Liver (tissue), 3 donors: ENCODE data around the gene POLR1H.
A peak's percentile ranks its signal among the peaks of the same experiment; 100 is the strongest.

Experiments used
- CTCF ChIP-seq: fragments of 150-350 bp; IDR thresholded peaks from 2 replicates; pipeline ENCODE4 v1.5.1; 2017; ENCODE audit warnings: improper control_type of control experiment, low read depth, low read length; ENCODE audit not compliant: missing input control
- FOXA2 ChIP-seq: IDR thresholded peaks from 2 replicates; pipeline ENCODE4 v1.6.1; 2016; ENCODE audit warnings: antibody characterized with exemption
- MAX ChIP-seq: IDR thresholded peaks from 2 replicates; pipeline ENCODE4 v1.6.1; 2016; ENCODE audit warnings: antibody characterized with exemption
- RAD21 ChIP-seq, 2 donors: IDR thresholded peaks; 2 replicates each; pipeline ENCODE4 v1.6.1; 2016; ENCODE audit warnings: antibody characterized with exemption in 2 of 2, mild to moderate bottlenecking in 2 of 2
- SP1 ChIP-seq: IDR thresholded peaks from 2 replicates; pipeline ENCODE4 v1.6.1; 2018; ENCODE audit warnings: antibody characterized with exemption, mild to moderate bottlenecking
- TAF1 ChIP-seq: conservative IDR thresholded peaks from 2 replicates; pipeline ENCODE4 v1.6.1; 2016; ENCODE audit warnings: antibody characterized with exemption, mild to moderate bottlenecking
- donor health status: healthy.
- donor health status: healthy.

GRCh38 chr6:30102970-30103871 is 42.2 kb downstream of the POLR1H start:
- TF ChIP-seq RAD21 (IDR thresholded peaks at IDR 0.05) (peak; percentile 90 to 92), CTCF (peak; percentile 97), TAF1 (no peak), SP1 (no peak), FOXA2 (peak; percentile 84), MAX (peak; percentile 26)
